ENCODE results near the gene KAZN.

- TF ChIP-seq CTCF (IDR thresholded peaks at IDR 0.05) (no peak), POLR2A (IDR thresholded peaks at IDR 0.05) (no peak), POLR2AphosphoS5 (IDR thresholded peaks at IDR 0.05) (no peak)
These were observed 278.3 kb downstream of the KAZN start for GRCh38 chr1:14876747-14877146.
